Spleen (tissue), 11 donors: ENCODE measurements around the gene RMRP. TPM values are rescaled to one million over a fixed set of nuclear protein-coding genes. Genes with fewer than 3 reads are reported as not detected.

Experiments
- DNase-seq: peaks from one replicate; pipeline ENCODE4 v3.0.0-alpha.2; 2020
- H3K27ac ChIP-seq, 8 donors: fragments of 200-600 bp; sonication (generic) in 7 of 8; 1 replicate in 4 of 8; 2 replicates in 4 of 8; pipeline versions ENCODE4 v1.5.0 to v1.8.0; 2016 to 2021; ENCODE audit warnings: inconsistent platforms in 4 of 8, mild to moderate bottlenecking in 4 of 8, moderate library complexity in 1 of 8
- H3K27me3 ChIP-seq, 7 donors: fragments of 200-600 bp; sonication (generic) in 6 of 7; replicated peaks in 1 of 7; 1 replicate in 4 of 7; 2 replicates in 3 of 7; pipeline versions ENCODE4 v1.5.0 to v1.8.0; 2016 to 2021; ENCODE audit warnings: inconsistent platforms in 3 of 7, mild to moderate bottlenecking in 1 of 7
- H3K36me3 ChIP-seq, 6 donors: fragments of 200-600 bp; sonication (generic) in 5 of 6; 1 replicate in 4 of 6; 2 replicates in 2 of 6; pipeline versions ENCODE4 v1.5.0 to v1.8.0; 2016 to 2021; ENCODE audit warnings: inconsistent platforms in 2 of 6
- H3K4me1 ChIP-seq, 6 donors: fragments of 200-600 bp; sonication (generic) in 5 of 6; 1 replicate in 3 of 6; 2 replicates in 3 of 6; pipeline versions ENCODE4 v1.5.0 to v1.8.0; 2016 to 2021; ENCODE audit warnings: inconsistent platforms in 3 of 6
- H3K4me3 ChIP-seq, 8 donors: fragments of 200-600 bp; sonication (generic) in 7 of 8; 1 replicate in 4 of 8; 2 replicates in 4 of 8; pipeline versions ENCODE4 v1.5.0 to v1.8.0; 2016 to 2021; ENCODE audit warnings: inconsistent platforms in 4 of 8, mild to moderate bottlenecking in 4 of 8, moderate library complexity in 2 of 8
- H3K9me3 ChIP-seq, 8 donors: fragments of 200-600 bp; sonication (generic) in 7 of 8; 1 replicate in 4 of 8; 2 replicates in 4 of 8; pipeline versions ENCODE4 v1.5.0 to v1.8.0; 2016 to 2021; ENCODE audit warnings: inconsistent platforms in 4 of 8
- CTCF ChIP-seq, 11 experiments: fragments of 200-600 bp in 7 of 11; fragments of 450-650 bp in 4 of 11; sonication (generic) in 4 of 11; IDR thresholded peaks in 8 of 11; conservative IDR thresholded peaks in 3 of 11; 1 replicate in 7 of 11; 2 replicates in 4 of 11; pipeline versions ENCODE4 v1.4.0 to v1.8.0; 2016 to 2021; ENCODE audit warnings: antibody characterized with exemption in 11 of 11, inconsistent platforms in 4 of 11, mild to moderate bottlenecking in 1 of 11
- POLR2A ChIP-seq, 3 donors: fragments of 450-650 bp; IDR thresholded peaks; one replicate each; pipeline ENCODE4 v1.5.1; 2017; ENCODE audit warnings: antibody characterized with exemption in 3 of 3, mild to moderate bottlenecking in 1 of 3
- POLR2AphosphoS5 ChIP-seq, 3 donors: sonication (generic); formaldehyde crosslinking; IDR thresholded peaks; one replicate each; pipeline ENCODE4 v1.5.1; 2017; ENCODE audit warnings: antibody characterized with exemption in 3 of 3
- whole genome bisulfite sequencing, 5 donors: extraction: QIAGEN DNeasy Blood & Tissue Kit in 3 of 5; methylation state at CpG; one replicate each; pipeline versions ENCODE4 v1.1.5 to v1.1.7; 2013 to 2018; 5-methylcytosine and 5-hydroxymethylcytosine counted together
- intact Hi-C: fragments of 100-400 bp; cut with DNase I; formaldehyde crosslinking; loops from one replicate; pipeline ENCODE4 v1.15.0; 2023; ENCODE audit warnings: low total_unique reads
- polyA plus RNA-seq, 3 donors: library from polyadenylated mRNA; stranded (reverse); fragments of 200-250 nt; gene quantifications; one replicate each; pipeline ENCODE4 v1.2.1, GENCODE V29; 2013
- total RNA-seq, 7 donors: library from RNA; depleted of rRNA in 3 of 7; stranded (reverse); fragments of >200 nt in 3 of 7; fragmentation: NEBNext Ultra II Directional in 4 of 7; extraction: Animal tissue kit (Norgen Biotek cat#: 25700) in 4 of 7; gene quantifications; one replicate each; pipeline versions ENCODE4 v1.1.0 to v1.2.1, GENCODE V29; 2016 to 2021
- donor health status: healthy with polysubstance abuse.
- donor health status: DM: no; HTN: no; CAD: no; lungs with moderate emphysema.
- donor health status: DM: no; HTN: no; CAD: no.
- donor health status: Bipolar disorder and iron deficiency.
- donor health status: healthy.
- donor health status: DM: no; HTN: no; CAD: no.
- donor health status: DM: yes; HTN: yes; CAD: no.

RMRP gene
- total and polyA plus RNA-seq, 10 donors = 42.1 to 28,996 (median 10,652) TPM; not detected in 1

GRCh38 chr9:35687306-35687705 lies 29.5 kb upstream of the RMRP start:
- intact Hi-C loops = no loop called here
- H3K4me1 ChIP-seq = peaks cover 0 to 64% (median 22%) of the 10 kb centered on the region in 6 donors
- no peaks in the 10 kb centered on the region for H3K9me3 ChIP-seq
- DNase-seq = no peak
- H3K36me3 ChIP-seq = peaks cover 0 to 33% (median 7%) of the 10 kb centered on the region in 6 donors
- peak overlapping the region in 1 of 8 donors; percentile 17 for H3K27ac ChIP-seq
- H3K27me3 ChIP-seq = peaks cover 0 to 7% (median 0%) of the 10 kb centered on the region in 7 donors
- peak overlapping the region in 2 of 8 donors; percentile 67 to 77 for H3K4me3 ChIP-seq
- no peak for TF ChIP-seq POLR2AphosphoS5 (IDR thresholded peaks at IDR 0.05)
- no peak for TF ChIP-seq POLR2A (IDR thresholded peaks at IDR 0.05)
- no peak for TF ChIP-seq CTCF (IDR thresholded peaks at IDR 0.05 in 8 of 11, conservative IDR thresholded peaks at IDR 0.05 in 3 of 11)
- WGBS, 5 donors = 78 to 90% (median 85%) methylated on average over 2 of the region's 2 CpGs

- no peak for TF ChIP-seq POLR2AphosphoS5 (IDR thresholded peaks at IDR 0.05)
- TF ChIP-seq POLR2A (IDR thresholded peaks at IDR 0.05) = no peak
- TF ChIP-seq CTCF (IDR thresholded peaks at IDR 0.05 in 8 of 11, conservative IDR thresholded peaks at IDR 0.05 in 3 of 11) = no peak
- Histone ChIP-seq H3K9me3 (no peaks in the 10 kb centered on the region), H3K27ac (peak overlapping the region in 1 of 8 donors; percentile 17), H3K4me1 (peaks cover 0 to 58% (median 18%) of the 10 kb centered on the region in 6 donors), H3K27me3 (peaks cover 0 to 7% (median 0%) of the 10 kb centered on the region in 7 donors), H3K36me3 (peaks cover 0 to 39% (median 7%) of the 10 kb centered on the region in 6 donors), H3K4me3 (peak overlapping the region in 1 of 8 donors; percentile 67)
- no peak for DNase-seq
- intact Hi-C loops = no loop called here
- WGBS, 5 donors = 69 to 85% (median 77%) methylated on average over 11 of the region's 11 CpGs
Measured at GRCh38 chr9:35686222-35687203, 28.7 kb upstream of the RMRP start.

GRCh38 chr9:35685506-35685905 lies 27.7 kb upstream of the RMRP start:
- peaks cover 0 to 39% (median 7%) of the 10 kb centered on the region in 6 donors for H3K36me3 ChIP-seq

GRCh38 chr9:35684921-35685320 lies 27.1 kb upstream of the RMRP start:
- H3K36me3 ChIP-seq = peaks cover 0 to 39% (median 7%) of the 10 kb centered on the region in 6 donors
- peak; percentile 47 for DNase-seq
- WGBS, 5 donors = 93 to 97% (median 95%) methylated on average over 7 to 10 of the region's 10 CpGs

More at GRCh38 chr9:35685506-35685905, 27.7 kb upstream of the RMRP start:
- no peak overlapping the region for H3K4me3 ChIP-seq
- 73 to 94% (median 82%) methylated on average over 13 of the region's 13 CpGs for WGBS, 5 donors
- H3K9me3 ChIP-seq = no peaks in the 10 kb centered on the region
- no peak overlapping the region for H3K27ac ChIP-seq
- peaks cover 0 to 7% (median 0%) of the 10 kb centered on the region in 7 donors for H3K27me3 ChIP-seq
- intact Hi-C loops = no loop called here
- H3K4me1 ChIP-seq = peaks cover 0 to 54% (median 15%) of the 10 kb centered on the region in 6 donors
- no peak for TF ChIP-seq POLR2A (IDR thresholded peaks at IDR 0.05)
- peak in 2 of 3 donors; percentile 34 to 63 for TF ChIP-seq POLR2AphosphoS5 (IDR thresholded peaks at IDR 0.05)
- no peak for DNase-seq

More at GRCh38 chr9:35684921-35685320, 27.1 kb upstream of the RMRP start:
- H3K4me1 ChIP-seq = peaks cover 0 to 51% (median 10%) of the 10 kb centered on the region in 6 donors
- no peaks in the 10 kb centered on the region for H3K9me3 ChIP-seq
- no peak overlapping the region for H3K4me3 ChIP-seq
- TF ChIP-seq CTCF (IDR thresholded peaks at IDR 0.05 in 8 of 11, conservative IDR thresholded peaks at IDR 0.05 in 3 of 11) (no peak), POLR2AphosphoS5 (IDR thresholded peaks at IDR 0.05) (no peak), POLR2A (IDR thresholded peaks at IDR 0.05) (no peak)
- peaks cover 0 to 4% (median 0%) of the 10 kb centered on the region in 7 donors for H3K27me3 ChIP-seq
- intact Hi-C loops = no loop called here
- H3K27ac ChIP-seq = no peak overlapping the region
